Measurements from ENCODE around the gene ARMS2.

Gene ARMS2

DNA sequence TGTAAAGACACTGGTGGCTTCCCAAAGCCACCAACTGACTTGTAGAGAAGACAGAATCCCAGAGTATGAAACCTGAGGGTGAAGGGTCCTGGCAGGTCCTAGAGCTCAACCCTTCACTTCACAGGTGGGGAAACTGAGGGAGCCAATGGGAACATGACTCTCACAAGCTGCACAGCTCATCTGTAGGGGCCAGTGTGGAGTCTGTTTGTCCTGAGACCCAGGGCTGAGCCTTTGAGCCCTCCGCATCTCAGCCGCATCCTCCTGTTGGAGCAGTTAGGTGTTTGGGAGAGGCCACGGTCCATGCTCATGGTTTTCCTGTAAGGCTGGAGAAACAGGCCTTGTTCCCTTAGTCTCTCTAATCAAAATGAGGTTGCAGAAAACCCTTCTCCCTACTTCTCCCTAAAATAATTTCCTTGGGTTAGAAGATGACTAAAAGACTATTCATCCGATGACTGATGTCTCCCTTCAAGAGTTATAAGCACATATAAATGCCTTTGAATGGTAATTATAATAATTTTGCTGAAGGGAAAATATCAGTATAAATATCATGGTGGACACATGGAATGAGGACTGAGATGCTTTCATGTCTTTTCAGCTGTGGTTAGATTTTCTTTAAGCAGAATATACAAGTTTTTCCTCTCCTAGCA is 17.2 kb downstream of the ARMS2 start:
- Histone ChIP-seq H3K9me2 (ENCODE audit: low read depth, low read length) (no peaks in the 10 kb centered on the region), H3K36me3 (ENCODE audit: insufficient read depth, low read length) (no peaks in the 10 kb centered on the region), H3K9me3 (ENCODE audit: low read length) (no peaks in the 10 kb centered on the region), H3K9ac (ENCODE audit: low read length) (no peak overlapping the region), H3K4me3 (ENCODE audit: low read depth, low read length, poor library complexity, severe bottlenecking) (no peak overlapping the region), H4K20me1 (ENCODE audit: insufficient read depth, low read length) (no peaks in the 10 kb centered on the region), H3K4me2 (ENCODE audit: low read length) (no peak overlapping the region), H3K27ac (ENCODE audit: low read depth, low read length, poor library complexity, severe bottlenecking) (no peak overlapping the region), H3K27me3 (ENCODE audit: insufficient read depth, low read length) (no peaks in the 10 kb centered on the region), H3K4me1 (ENCODE audit: insufficient read depth, low read length, severe bottlenecking) (no peaks in the 10 kb centered on the region), H2AFZ (ENCODE audit: low read length) (no peak overlapping the region), H3K79me2 (ENCODE audit: insufficient read depth, low read length) (no peaks in the 10 kb centered on the region), H3F3A (ENCODE audit: insufficient read depth, low read length) (no peaks in the 10 kb centered on the region)
- TF ChIP-seq, protein P1, sequence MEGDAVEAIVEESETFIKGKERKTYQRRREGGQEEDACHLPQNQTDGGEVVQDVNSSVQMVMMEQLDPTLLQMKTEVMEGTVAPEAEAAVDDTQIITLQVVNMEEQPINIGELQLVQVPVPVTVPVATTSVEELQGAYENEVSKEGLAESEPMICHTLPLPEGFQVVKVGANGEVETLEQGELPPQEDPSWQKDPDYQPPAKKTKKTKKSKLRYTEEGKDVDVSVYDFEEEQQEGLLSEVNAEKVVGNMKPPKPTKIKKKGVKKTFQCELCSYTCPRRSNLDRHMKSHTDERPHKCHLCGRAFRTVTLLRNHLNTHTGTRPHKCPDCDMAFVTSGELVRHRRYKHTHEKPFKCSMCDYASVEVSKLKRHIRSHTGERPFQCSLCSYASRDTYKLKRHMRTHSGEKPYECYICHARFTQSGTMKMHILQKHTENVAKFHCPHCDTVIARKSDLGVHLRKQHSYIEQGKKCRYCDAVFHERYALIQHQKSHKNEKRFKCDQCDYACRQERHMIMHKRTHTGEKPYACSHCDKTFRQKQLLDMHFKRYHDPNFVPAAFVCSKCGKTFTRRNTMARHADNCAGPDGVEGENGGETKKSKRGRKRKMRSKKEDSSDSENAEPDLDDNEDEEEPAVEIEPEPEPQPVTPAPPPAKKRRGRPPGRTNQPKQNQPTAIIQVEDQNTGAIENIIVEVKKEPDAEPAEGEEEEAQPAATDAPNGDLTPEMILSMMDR (IDR thresholded peaks at IDR 0.05; ENCODE audit: low read length) = no peak
- no peak for TF ChIP-seq EZH2 (IDR thresholded peaks at IDR 0.05; ENCODE audit: borderline replicate concordance, low read length)

DNA sequence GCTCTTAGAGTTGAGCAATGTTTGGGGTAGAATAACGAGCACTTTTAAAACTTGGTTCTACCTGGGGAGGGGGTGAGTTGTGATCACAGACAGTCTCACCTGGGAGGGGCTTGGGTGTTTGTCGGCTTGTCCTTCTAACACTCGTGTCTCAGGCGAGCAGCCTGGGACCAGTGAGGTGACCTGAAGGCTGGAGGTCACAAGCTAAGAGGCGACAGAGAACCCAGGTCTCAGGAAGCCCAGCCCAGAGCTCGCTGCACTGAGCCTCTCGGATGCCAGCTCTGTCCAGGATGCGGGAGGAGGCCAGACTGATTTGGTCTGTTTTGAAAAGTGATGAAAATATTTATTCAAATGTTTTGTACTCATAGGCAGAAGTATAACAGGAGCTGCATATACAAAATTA is 18.7 kb downstream of the ARMS2 start:
- no peaks in the 10 kb centered on the region for H3F3A ChIP-seq (ENCODE audit: insufficient read depth, low read length)
- H3K4me3 ChIP-seq (ENCODE audit: low read depth, low read length, poor library complexity, severe bottlenecking) = no peak overlapping the region
- no peak for TF ChIP-seq EZH2 (IDR thresholded peaks at IDR 0.05; ENCODE audit: borderline replicate concordance, low read length)
- TF ChIP-seq, protein P1 (IDR thresholded peaks at IDR 0.05; ENCODE audit: low read length) = no peak
- no peak overlapping the region for H3K9ac ChIP-seq (ENCODE audit: low read length)
- H3K27me3 ChIP-seq (ENCODE audit: insufficient read depth, low read length) = no peaks in the 10 kb centered on the region
- no peak overlapping the region for H3K4me2 ChIP-seq (ENCODE audit: low read length)
- H3K36me3 ChIP-seq (ENCODE audit: insufficient read depth, low read length) = no peaks in the 10 kb centered on the region
- H4K20me1 ChIP-seq (ENCODE audit: insufficient read depth, low read length) = no peaks in the 10 kb centered on the region
- H3K9me2 ChIP-seq (ENCODE audit: low read depth, low read length) = no peaks in the 10 kb centered on the region
- H3K9me3 ChIP-seq (ENCODE audit: low read length) = no peaks in the 10 kb centered on the region
- no peaks in the 10 kb centered on the region for H3K4me1 ChIP-seq (ENCODE audit: insufficient read depth, low read length, severe bottlenecking)
- H2AFZ ChIP-seq (ENCODE audit: low read length) = no peak overlapping the region
- no peak overlapping the region for H3K27ac ChIP-seq (ENCODE audit: low read depth, low read length, poor library complexity, severe bottlenecking)
- no peaks in the 10 kb centered on the region for H3K79me2 ChIP-seq (ENCODE audit: insufficient read depth, low read length)

DNA sequence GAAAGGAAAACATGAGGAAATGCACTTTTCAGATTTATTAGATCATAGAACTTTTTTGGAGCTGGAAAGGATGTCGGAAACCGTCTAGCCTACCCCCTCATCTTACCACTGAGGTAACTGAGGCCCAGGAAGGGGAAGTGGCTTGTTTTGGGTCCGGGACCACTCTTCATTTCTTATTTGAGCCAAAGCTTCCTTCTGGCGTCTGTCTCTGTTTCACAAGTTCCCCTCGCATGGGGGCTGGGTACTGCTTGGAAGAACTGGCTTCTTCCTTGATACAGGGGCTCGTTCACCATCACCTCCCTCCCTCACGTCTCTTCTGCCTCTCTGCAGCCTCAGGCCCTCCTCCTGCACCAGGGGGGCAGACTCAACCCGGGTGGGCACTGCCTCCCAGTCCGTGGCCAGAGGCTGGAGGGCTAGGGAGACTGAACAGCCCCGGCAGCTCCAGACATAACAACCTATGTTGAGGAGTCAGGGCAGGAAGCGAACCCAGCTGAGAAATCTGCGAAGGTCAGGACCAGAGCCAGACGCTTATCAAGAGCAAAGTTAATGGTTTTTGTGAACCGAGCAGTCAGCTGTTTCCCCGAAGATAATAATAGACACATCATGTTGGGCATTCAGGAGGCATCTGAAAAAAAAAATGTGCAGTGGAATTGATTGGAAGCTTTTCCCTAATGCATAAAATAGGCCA is 19.8 kb downstream of the ARMS2 start:
- Histone ChIP-seq H3K4me2 (ENCODE audit: low read length) (no peak overlapping the region), H3K4me1 (ENCODE audit: insufficient read depth, low read length, severe bottlenecking) (no peaks in the 10 kb centered on the region), H4K20me1 (ENCODE audit: insufficient read depth, low read length) (no peaks in the 10 kb centered on the region), H3K27ac (ENCODE audit: low read depth, low read length, poor library complexity, severe bottlenecking) (no peak overlapping the region), H2AFZ (ENCODE audit: low read length) (no peak overlapping the region), H3F3A (ENCODE audit: insufficient read depth, low read length) (no peaks in the 10 kb centered on the region), H3K79me2 (ENCODE audit: insufficient read depth, low read length) (no peaks in the 10 kb centered on the region), H3K9me3 (ENCODE audit: low read length) (no peaks in the 10 kb centered on the region), H3K9ac (ENCODE audit: low read length) (no peak overlapping the region), H3K4me3 (ENCODE audit: low read depth, low read length, poor library complexity, severe bottlenecking) (no peak overlapping the region), H3K36me3 (ENCODE audit: insufficient read depth, low read length) (no peaks in the 10 kb centered on the region), H3K9me2 (ENCODE audit: low read depth, low read length) (no peaks in the 10 kb centered on the region), H3K27me3 (ENCODE audit: insufficient read depth, low read length) (no peaks in the 10 kb centered on the region)
- no peak for TF ChIP-seq EZH2 (IDR thresholded peaks at IDR 0.05; ENCODE audit: borderline replicate concordance, low read length)
- TF ChIP-seq, protein P1 (IDR thresholded peaks at IDR 0.05; ENCODE audit: low read length) = no peak

Measured in OCI-LY1 (cell line).